GM03348 (cell line): Measurements from ENCODE around the gene PARP14.
"Not testable (repeated sequence)": the region's sequence is repeated elsewhere in the genome, so short reads cannot be mapped to it uniquely, and the experiment has no call there.

Experiments used
- DNase-seq: peaks from one replicate; pipeline ENCODE4 v3.0.0; 2012; ENCODE audit warnings: low spot score

The PARP14 gene, protein sequence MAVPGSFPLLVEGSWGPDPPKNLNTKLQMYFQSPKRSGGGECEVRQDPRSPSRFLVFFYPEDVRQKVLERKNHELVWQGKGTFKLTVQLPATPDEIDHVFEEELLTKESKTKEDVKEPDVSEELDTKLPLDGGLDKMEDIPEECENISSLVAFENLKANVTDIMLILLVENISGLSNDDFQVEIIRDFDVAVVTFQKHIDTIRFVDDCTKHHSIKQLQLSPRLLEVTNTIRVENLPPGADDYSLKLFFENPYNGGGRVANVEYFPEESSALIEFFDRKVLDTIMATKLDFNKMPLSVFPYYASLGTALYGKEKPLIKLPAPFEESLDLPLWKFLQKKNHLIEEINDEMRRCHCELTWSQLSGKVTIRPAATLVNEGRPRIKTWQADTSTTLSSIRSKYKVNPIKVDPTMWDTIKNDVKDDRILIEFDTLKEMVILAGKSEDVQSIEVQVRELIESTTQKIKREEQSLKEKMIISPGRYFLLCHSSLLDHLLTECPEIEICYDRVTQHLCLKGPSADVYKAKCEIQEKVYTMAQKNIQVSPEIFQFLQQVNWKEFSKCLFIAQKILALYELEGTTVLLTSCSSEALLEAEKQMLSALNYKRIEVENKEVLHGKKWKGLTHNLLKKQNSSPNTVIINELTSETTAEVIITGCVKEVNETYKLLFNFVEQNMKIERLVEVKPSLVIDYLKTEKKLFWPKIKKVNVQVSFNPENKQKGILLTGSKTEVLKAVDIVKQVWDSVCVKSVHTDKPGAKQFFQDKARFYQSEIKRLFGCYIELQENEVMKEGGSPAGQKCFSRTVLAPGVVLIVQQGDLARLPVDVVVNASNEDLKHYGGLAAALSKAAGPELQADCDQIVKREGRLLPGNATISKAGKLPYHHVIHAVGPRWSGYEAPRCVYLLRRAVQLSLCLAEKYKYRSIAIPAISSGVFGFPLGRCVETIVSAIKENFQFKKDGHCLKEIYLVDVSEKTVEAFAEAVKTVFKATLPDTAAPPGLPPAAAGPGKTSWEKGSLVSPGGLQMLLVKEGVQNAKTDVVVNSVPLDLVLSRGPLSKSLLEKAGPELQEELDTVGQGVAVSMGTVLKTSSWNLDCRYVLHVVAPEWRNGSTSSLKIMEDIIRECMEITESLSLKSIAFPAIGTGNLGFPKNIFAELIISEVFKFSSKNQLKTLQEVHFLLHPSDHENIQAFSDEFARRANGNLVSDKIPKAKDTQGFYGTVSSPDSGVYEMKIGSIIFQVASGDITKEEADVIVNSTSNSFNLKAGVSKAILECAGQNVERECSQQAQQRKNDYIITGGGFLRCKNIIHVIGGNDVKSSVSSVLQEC (N-terminal part only)

DNA sequence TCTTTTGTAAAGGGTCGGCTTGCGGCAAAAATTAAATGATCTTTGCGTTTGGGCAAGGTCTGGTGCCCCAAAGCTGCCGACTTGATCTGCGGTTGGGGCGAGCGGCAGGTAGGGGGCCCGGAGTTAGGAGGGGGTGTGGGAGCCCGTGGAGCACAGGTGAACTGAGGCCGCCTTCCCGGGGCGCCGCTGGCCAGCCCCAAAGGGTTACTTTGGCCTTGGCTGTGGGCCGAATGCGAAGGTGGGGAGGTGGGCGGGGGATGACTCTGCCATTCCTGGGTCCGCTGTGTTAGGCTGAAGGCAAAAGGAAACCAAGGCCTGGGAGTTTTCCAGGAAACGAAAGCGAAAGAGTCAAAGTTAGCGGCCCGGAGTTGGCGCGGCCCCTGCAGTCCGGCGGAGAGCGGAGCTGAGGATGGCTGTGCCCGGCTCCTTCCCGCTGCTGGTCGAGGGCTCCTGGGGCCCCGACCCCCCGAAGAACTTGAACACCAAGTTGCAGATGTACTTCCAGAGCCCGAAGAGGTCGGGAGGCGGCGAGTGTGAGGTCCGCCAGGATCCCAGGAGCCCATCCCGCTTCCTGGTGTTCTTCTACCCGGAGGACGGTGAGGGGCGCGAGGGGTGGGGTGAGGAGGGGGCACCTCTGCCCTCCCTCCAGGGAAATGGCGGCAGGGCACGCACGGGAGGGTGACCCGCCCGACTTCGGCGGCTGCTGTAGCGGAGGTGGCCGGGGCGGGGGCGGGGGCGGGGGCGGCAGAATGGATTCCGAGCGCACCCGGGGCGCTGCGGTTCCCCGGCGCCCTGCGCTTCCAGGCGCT is at the start of gene PARP14:
TSS of gene PARP14 (plus strand) at position 365 of the 809 bp plus-strand sequence. CDS start at position 410, 45 bp downstream.
- DNase-seq: peak; percentile 74

DNA sequence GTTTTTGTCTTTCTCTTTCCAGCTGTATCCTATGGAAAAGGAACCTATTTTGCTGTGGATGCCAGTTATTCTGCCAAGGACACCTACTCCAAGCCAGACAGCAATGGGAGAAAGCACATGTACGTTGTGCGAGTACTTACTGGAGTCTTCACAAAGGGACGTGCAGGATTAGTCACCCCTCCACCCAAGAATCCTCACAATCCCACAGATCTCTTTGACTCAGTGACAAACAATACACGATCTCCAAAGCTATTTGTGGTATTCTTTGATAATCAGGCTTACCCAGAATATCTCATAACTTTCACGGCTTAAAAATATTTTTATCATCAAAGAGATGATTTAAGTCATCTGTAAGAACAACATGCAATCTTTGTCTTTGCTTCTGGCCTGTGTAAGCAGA is 44.9 kb upstream of the PARP14 start:
- peak; percentile 58 for DNase-seq

GRCh38 chr3:122636697-122637096 is 43.9 kb upstream of the PARP14 start:
- no peak for DNase-seq

DNA sequence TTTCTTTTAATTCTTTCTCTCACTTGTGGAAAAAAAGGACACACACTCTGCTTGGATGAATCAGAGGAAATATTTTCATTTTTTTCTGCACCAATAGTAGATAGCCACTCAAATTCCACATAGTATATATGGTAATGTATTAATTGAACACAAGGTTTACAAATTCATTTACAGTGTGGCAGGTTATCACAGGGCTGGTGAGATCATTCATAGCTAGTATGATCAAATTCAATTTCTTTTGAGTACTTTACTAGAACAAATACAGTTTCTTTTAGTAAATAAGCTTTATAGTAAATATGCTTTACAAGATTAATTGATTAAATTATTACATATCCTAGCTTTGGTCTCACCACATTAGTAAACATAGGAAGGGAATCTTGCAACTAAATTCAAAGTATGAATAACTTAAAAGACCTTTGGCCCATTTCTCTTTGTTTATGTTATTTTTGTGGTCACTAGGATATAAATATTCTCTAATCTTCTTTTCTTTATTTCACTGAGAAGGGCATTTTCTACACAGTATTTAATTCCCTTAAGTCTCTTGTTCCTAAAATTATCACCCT is 40.1 kb upstream of the PARP14 start:
- no peak for DNase-seq

DNA sequence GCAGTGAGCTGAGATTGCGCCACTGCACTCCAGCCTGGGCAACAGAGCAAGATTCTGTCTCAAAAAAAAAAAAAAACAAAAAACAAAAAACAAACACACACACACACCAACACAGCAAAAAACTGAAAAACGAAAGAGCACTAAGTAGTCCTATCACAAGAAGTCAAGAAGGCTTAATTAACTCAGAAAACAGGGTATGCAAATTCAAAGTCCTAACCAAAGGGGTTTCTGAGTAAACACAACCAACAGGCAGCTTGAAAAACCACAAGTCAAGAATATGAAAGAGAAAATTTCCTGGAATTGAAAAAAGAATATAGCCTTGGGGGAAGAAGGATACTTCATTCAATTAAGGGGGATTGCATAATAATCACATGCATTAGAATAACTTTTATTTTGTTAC is 37.7 kb upstream of the PARP14 start:
- no peak for DNase-seq

GRCh38 chr3:122646146-122646988 is 34.3 kb upstream of the PARP14 start:
- DNase-seq: no peak

DNA sequence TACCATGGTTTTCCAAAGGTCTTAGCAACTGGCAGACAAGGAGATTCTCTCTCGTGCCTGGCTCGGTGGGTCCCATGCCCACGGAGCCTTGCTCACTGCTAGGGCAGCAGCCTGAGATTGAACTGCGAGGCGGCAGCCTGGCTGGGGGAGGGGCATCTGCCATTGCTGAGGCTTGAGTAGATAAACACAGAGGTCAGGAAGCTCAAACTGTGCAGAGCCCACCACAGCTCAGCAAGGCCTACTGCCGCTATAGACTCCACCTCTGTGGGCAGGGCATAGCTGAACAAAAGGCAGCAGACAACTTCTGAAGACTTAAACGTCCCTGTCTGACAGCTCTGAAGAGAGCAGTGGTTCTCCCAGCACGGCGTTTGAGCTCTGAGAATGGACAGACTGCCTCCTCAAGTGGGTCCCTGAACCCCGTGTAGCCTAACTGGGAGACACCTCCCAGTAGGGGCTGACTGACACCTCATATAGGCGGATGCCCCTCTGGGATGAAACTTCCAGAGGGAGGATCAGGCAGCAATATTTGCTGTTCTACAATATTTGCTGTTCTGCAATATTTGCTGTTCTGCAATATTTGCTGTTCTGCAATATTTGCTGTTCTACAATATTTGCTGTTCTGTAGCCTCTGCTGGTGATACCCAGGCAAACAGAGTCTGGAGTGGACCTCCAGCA is 29.3 kb upstream of the PARP14 start:
- DNase-seq: not testable (repeated sequence)

DNA sequence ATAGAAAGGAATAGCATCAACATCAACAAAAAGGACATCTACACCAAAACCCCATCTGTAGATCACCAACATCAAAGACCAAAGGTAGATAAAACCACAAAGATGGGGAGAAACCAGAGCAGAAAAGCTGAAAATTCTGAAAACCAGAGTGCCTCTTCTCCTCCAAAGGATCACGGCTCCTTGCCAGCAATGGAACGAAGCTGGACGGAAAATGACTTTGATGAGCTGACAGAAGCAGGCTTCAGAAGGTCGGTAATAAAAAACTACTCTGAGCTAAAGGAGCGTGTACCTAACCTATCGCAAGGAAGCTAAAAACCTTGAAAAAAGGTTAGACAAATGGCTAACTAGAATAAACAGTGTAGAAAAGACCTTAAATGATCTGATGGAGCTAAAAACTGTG is 28.7 kb upstream of the PARP14 start:
- not testable (repeated sequence) for DNase-seq

DNA sequence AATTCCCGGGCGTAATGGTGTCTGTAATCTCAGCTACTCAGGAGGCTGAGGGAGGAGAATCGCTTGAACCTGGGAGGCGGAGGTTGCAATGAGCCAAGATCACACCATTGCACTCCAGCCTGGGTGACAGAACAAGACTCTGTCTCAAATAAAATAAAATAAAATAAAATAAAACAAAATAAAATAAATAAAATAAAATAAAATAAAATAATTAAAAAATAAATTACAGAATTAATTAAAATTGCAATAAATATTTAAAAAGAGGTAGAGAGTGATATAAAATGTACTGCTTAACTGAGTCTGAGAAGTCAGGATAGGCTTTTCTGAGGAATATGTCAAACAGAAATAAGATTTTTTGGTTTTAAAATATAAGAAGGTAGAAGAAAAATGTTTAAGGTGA is 22.3 kb upstream of the PARP14 start:
- not testable (repeated sequence) for DNase-seq

GRCh38 chr3:122660297-122660974 is 20.2 kb upstream of the PARP14 start:
- DNase-seq: no peak

DNA sequence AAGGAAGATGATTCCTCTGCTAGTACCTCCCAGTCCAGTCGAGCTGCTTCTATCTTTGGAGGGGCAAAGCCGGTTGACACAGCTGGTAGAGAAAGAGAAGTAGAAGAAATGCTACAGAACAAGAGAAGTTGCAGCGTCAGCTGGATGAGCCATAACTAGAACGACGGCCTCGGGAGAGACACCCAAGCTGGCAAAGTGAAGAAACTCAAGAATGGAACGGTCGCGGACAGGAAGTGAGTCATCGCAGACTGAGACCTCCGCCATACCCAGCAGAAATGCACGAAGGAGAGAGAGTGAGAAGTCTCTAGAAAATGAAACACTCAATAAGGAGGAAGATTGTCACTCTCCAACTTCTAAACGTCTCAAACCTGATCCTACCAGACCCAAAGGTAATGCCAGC is 19.0 kb upstream of the PARP14 start:
- DNase-seq: no peak

GRCh38 chr3:122662505-122662904 is 18.1 kb upstream of the PARP14 start:
- no peak for DNase-seq

- no peak for DNase-seq
Observed at GRCh38 chr3:122665226-122665786, 15.3 kb upstream of the PARP14 start.

- no peak for DNase-seq
Observed at GRCh38 chr3:122665881-122666280, 14.8 kb upstream of the PARP14 start.

DNA sequence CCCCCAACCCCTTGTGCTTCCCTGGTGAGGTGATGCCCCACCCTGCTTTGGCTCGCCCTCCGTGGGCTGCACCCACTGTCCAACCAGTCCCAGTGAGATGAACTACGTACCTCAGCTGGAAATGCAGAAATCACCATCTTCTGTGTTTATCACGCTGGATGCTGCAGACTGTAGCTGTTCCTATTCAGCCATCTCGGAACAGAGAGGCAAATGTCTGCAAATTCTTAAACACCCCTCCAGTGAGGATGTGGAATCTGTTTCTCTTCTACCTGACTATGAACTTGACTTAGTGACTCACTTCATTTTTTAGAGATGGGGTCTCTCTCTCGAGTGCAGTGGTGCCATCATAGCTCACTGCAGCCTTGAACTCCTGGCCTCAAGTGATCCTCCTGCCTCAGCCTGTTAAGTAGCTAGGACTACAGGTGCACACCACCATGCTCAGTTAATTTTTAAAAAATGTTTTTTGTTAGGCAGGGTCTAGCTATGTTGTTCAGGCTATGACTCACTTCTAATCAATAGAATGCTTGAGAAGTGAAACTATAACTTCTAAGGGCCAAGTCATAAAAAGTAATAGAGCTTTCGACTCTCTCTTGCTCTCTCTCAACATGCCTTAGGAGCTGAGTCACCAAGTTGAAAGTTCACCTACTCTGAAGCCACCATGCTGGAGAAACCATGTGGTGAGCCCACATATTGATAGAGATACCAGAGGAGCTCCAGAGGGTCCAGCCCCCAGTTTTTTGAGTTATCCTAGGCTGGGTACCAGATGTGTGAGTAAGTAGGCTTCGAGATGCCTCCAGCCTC is 11.5 kb upstream of the PARP14 start:
- peak; percentile 52 for DNase-seq

DNA sequence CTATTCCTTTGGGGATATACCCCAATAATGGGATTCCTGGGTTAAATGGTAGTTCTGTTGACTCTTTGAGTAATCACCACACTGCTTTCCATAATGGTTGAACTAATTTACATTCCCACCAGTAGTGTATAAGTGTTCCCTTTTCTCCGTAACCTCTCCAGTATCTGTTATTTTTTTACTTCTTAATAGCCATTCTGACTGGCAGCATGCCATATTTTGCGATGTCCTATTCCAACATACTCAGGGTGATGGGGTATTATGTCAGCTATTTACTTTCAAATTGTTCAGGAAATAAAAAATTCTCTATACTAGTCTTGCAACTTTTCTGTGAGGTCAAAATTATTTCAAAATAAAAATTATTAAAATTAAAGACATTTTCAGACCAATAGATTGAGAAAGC is 9.1 kb upstream of the PARP14 start:
- DNase-seq: no peak

GRCh38 chr3:122674339-122674738 is 6.3 kb upstream of the PARP14 start:
- no peak for DNase-seq

DNA sequence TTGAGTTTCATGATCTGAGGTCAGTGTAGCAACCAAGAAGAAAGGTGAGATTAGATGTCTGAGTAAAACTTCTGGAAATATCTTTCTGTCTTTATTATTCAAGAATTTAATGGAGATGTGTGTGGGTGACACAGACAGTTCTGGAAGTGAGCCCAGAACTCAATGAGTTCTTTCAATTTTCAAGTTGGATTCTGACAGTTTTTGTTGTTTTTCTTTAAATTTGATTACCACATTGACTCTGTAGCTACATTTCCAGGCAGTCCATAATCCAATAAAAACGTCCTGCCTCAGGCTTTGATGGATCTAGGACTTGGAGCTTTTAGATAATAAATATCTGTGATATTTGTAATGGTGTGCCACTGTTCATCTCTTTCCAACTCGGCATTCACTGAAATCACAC is 3.9 kb upstream of the PARP14 start:
- no peak for DNase-seq
